Stimulated activated CD4-positive, alpha-beta T cell treated with anti-CD3 and anti-CD28 coated beads, Interleukin-4, amount 100 ng/mL, for 48 hours (primary cell): Measurements from ENCODE around the gene PPM1B.
A peak's percentile ranks its signal among the peaks of the same experiment; 100 is the strongest.
"Not testable (repeated sequence)": the region's sequence is repeated elsewhere in the genome, so short reads cannot be mapped to it uniquely, and the experiment has no call there.

ENCODE experiments used
- DNase-seq, 2 donors: peaks; one replicate each; pipeline ENCODE4 v3.0.0-alpha.2; 2020; ENCODE audit warnings: low read depth in 2 of 2

PPM1B gene

DNA sequence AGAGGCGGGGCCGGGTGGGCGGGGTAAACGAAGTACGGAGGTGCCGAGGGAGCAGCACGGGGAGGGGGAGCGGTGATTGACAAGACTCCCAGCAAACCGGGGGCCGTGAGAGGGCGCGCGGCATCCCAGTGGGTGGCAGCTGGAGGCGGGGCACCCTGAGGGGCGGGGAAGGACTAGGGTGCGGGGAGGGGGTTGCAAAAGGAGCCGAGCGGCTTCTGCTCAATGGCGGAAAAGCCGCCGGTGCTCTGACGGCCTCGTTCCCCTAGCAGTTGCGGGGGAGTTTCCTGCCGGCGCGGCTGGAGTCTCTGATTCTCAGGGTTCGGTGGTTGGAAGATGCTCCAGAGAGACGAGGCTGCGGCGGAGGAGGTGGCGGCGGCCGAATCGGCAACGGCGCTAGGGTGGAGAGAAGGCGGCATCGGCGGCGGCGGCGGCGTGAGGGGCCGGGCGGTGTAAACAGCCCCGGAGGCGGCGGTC lies at the start of gene PPM1B:
PPM1B (plus strand) TSS at position 195 of the 474 bp plus-strand sequence. CDS start 32,325 bp downstream, outside the sequence.
- peak; percentile 98 to 100 for DNase-seq

DNA sequence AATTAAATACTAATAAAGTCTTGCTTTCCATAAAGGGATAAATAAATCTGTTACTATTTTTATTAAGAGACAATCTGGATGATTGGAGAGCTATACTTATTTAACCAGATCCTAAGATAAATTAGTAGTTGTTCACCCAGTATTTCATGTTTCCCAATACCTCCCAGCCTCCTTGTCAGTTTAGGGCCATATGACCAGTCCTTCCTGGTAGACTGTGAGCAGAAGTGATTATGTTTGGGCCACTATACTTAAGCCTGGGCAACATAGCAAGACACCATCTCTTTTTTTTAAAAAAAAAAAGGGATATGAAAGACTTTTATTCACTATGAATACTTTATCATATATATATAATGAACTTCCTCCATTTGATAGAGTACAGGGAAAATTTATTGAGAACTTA lies 48.8 kb upstream of the PPM1B start:
- DNase-seq: no peak

- DNase-seq: peak in 1 of 2 donors; percentile 8
Measured at GRCh38 chr2:44120428-44120827, 48.2 kb upstream of the PPM1B start.

- DNase-seq: no peak
Measured at GRCh38 chr2:44121899-44122298, 46.8 kb upstream of the PPM1B start.

- DNase-seq: no peak
Measured at GRCh38 chr2:44124500-44124899, 44.2 kb upstream of the PPM1B start.

DNA sequence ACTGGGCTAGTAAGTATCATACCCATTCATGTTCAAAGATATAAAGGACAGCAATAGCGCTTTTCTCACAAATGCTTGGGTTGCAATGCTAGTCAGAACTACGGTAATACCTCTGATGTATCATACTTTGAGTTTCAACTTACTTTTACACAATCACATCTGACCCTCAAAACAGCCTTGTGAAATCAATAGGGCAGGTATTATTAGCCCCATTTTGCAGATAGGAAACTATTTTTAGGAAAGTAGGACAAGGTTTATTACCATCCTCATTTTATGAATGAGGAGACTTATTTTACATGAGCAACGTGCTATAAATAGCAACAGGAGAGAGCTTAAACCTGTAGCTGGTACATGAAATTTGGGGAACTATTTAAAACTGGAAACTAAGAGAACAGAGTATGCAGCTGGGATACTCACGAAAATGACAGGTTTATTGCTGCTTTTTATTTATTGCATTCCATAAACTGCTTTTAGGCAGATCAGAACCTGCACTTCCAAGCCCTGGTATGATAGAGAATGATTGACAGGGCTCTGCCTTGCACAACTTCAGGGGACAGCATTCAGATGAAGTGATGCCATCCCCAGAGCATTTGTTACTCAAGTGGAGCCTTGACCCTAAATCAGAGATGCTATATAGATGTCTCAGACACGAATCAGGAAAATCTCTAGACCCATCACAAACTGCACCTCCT lies 42.4 kb upstream of the PPM1B start:
- no peak for DNase-seq

DNA sequence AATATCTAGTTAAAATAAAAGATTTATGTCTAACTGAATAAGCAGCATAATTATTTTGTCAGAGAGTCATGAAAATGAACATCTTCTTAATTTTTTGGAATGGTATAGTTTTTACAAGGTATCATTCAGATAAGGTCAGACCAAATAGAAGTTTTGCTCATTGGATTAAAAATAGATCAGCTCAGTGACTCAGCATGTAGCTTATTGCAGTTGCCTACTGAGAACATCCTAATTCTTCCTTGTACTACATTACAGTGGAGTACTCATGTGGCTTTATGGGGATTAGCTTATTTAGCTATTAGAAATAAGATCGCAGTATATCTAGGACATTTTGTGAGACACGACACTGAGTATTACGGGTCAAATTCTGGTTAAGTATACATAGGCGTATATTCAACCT lies 38.2 kb upstream of the PPM1B start:
- no peak for DNase-seq

DNA sequence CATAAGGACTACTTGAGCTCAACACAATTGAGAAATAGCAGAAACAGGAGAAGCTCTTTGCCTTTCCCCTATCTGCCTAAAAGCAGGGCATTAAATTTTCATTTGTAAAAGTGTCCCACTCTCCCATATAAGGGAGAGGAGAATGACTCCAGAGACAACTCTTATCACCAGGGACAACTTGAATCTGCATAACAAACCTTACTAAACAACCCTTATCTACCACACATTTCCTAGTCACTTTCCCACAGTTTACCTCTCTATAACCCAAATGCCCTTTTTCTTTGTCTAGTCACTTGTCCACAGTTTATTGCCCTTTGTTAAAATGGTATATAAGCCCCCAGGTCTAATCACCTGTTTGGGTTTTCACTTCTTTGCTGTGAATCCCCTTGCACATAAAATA lies 37.5 kb upstream of the PPM1B start:
- no peak for DNase-seq

DNA sequence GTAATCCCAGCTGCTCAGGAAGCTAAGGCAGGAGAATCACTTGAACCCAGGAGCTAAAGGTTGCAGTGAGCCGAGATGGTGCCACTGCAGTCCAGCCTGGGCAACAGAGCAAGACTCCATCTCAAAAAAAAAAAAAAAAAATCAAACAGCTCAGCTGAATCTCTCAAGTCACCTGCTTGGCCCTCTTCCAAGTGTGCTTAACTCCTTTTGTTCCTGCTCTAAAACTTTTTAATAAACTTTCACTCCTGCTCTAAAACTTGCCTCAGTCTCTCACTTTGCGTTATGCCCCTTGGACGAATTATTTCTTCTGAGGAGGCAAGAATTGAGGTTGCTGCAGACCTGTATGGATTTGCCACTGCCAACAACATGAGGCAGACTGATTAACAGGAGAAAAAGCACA lies 35.1 kb upstream of the PPM1B start:
- not testable (repeated sequence) for DNase-seq

- DNase-seq: no peak
Measured at GRCh38 chr2:44134848-44135247, 33.8 kb upstream of the PPM1B start.

DNA sequence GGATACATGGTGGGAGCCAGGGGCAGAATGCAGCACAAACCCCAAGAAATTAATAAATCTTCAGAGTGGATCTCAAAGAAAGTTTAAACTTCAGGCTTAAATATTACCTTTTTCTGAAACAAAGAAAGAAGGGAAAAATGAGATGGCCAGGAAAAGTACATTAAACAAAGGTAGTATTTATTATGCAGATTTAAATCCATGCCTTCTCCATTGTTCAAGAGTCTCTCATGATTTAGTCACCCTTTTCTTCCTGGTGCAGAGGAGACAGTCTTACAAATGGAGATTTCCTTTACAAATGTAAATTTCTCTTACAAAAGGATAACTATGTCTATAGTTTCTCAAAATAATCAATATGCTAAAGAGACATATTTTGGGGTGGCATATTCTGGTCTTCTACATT lies 33.4 kb upstream of the PPM1B start:
- DNase-seq: no peak

DNA sequence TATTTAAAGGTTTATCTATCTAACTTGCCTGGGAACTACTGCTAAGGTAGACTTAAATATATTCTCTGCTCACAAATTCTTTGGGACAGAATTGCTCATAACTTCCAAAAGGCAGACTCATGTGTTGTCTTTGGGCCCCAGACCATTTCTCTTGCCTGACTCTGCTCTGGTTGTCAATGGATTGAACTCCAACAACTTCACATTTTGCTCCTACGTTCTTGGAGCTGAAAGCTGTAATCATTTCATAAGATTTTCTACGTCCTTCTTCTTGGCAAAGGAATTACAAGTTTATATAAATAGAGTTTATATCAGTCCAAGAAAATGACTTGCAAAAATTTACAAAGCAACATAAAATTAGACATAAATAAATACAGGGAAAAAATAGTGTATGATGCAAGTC lies 32.9 kb upstream of the PPM1B start:
- no peak for DNase-seq

GRCh38 chr2:44136252-44136651 lies 32.4 kb upstream of the PPM1B start:
- DNase-seq: no peak

DNA sequence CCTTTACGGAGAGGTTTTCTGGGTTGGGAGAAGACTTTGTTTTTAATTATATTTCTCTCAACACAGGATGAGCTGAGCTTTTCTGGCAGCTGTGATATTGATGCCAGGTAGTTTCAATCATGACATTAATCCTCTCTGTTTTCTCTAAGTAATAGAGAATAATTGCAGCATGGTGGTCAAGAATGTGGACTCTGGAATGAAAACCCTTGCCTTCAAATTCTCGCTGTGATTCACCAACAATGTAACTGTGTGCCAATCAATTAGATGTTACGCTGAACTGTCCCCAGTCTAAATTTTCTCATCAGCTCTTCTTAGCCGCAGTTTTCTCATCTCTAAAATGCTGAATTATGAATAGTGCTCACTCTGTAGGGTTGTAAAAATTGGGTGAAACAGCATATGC lies 31.6 kb upstream of the PPM1B start:
- DNase-seq: no peak

DNA sequence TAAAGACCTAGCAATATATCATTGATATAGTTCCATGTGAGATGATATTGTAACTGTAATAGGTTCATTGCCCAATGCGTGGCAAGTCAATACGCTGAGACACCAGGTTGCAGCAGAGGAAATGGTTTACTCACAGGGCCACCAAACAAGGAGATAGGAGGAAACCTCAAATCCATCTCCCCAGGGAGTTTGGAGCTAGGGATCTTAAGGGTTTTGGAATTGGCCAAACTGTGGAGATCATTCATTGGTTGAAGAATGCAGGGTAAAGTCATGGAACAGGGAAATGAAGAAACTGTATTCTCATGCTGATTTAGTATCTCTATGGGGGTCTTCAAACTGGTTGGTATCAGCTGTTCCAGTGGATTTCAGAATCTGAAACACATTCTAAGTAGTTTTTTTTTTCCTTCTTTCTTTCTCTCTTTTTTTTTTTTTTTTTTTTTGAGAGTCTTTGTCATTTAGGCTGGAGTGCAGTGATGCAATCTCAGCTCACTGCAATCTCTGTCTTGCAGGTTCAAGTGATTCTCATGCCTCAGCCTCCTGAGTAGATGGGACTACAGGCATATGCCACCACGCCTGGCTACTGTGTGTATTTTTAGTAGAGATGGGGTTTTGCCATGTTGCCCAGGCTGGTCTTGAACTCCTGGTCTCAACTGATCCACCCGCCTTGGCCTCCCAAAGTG lies 30.7 kb upstream of the PPM1B start:
- DNase-seq: no peak

DNA sequence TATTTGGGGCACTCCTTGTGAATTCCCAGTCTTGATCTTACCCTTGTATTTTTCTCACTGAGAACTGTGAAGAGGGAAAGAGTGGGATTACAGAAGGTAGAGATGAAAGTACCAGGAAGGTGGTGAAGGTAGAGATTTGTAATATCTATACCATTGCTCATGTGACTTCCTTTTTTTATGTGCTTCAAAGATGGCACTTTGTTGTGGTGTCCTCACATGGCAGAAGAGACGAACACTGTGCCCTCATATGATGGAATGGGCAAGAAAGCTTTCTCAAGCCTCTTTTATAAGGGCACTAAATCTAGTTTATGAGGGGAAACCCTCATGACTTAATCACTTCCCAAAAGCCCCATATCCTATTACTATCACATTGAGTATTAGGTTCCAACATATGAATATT lies 28.9 kb upstream of the PPM1B start:
- no peak for DNase-seq

DNA sequence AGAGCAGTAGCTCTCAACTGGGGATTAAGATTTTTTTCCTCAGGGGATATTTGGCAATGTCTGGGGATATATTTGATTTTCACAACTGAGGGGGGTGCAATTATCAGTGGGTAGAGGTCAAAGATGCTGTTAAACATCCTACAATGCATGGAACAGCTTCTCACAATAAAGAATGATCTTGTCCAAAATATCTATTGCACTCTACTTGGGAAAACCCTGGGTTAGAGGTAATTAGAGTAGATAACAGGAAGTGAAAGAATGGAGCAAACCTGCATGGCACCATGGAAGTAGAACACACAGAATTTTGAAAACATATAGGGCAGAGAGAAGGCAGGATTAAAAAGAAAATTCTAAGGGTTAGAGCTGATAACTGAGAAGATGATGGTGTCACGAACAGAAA lies 26.4 kb upstream of the PPM1B start:
- DNase-seq: no peak

GRCh38 chr2:44143701-44144100 lies 25.0 kb upstream of the PPM1B start:
- DNase-seq: no peak

DNA sequence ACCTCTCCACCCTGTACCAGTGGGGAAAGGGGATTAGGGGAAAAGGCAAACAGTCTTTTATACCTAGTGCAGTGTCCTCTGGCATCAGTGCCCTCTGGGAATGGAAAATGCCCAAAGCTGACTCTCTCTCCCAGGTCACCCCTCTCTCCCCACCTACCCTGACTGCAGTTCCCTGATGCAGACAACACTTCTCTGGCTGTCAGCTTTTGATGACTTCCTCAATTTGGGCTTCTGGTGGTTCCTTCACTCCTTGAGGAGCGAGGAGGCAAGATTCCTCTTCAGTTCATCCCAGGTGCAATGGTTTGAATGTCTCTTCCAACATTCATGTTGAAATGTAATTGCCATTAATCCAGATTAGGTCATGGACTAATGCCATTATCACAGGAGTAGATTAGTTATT lies 19.7 kb upstream of the PPM1B start:
- no peak for DNase-seq

DNA sequence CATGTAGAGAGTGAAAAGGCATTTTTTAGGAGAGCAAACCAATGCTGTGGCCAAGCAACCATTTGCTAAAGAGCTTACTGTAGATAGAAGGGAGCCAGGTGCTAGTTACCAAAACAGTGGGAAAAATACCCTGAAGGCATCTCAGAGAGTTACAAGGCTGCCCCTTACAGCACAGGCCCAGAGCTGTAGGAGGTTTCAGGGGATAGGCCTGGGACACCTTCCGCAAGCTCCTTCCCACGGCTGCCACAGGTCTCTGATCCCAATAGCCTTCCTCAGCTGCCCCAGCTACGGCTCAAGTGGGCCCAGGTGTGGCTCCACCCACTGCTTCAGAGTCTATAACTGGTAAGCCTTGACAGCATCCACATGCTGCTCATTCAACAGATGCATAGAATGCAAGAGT lies 18.2 kb upstream of the PPM1B start:
- DNase-seq: no peak

- DNase-seq: no peak
Measured at GRCh38 chr2:44152865-44153669, 15.6 kb upstream of the PPM1B start.

DNA sequence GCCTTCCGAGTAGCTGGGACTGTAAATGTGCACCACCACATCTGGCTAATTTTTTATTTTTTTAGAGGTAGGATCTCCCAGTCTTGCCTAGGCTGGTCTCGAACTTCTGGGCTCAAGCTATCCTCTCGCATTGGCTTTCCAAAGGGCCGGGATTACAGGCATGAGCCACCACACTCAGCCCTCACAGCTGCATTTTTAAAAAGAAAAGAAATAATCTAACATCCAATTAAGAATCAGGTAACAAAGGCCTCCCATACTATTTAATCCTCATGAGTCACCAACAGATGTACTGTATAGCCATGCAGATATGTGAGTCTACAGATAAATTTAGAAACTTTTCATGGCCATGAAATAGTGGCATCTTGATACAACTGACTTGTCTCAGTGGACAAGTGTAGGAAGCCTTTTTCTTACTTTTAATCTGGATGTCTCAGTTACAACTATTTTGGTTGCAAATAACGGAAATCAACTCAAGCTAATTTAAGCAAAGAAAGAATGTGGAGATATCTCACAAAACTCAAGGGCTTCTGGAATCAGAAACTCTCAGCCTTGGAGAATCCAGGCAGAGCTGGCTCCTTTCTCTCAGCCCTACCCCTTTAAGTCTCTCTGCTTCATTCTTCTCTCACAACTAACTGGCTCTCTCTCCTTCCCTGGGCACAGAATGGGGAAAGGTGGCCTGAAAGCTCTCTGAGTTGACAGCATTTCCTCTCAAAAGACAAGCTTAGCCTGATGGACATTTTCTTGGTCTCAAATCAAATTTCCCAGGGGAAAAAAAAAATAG lies 12.8 kb upstream of the PPM1B start:
- no peak for DNase-seq
